Ovary (tissue), 9 donors: ENCODE data around the gene RAPGEF6. TPM values are rescaled to one million over a fixed set of nuclear protein-coding genes. Genes with fewer than 3 reads are reported as not detected.
A peak's percentile ranks its signal among the peaks of the same experiment; 100 is the strongest.
"Not testable (repeated sequence)": the region's sequence is repeated elsewhere in the genome, so short reads cannot be mapped to it uniquely, and the experiment has no call there.

Experiments used
- DNase-seq, 5 donors: peaks; one replicate each; pipeline ENCODE4 v3.0.0-alpha.2; 2019 to 2020
- H3K27ac ChIP-seq, 2 donors: fragments of 200-600 bp; one replicate each; pipeline versions ENCODE4 v1.5.1 to v1.8.0; 2019 to 2022
- H3K27me3 ChIP-seq: fragments of 200-600 bp; one replicate; pipeline ENCODE4 v1.8.0; 2022
- H3K36me3 ChIP-seq: fragments of 200-600 bp; sonication (generic); one replicate; pipeline ENCODE4 v1.5.1; 2019
- H3K4me1 ChIP-seq: one replicate; pipeline ENCODE4 v1.8.1; 2013; ENCODE audit warnings: mild to moderate bottlenecking, moderate library complexity; ENCODE audit not compliant: insufficient read depth
- H3K4me3 ChIP-seq: fragments of 200-600 bp; sonication (generic); one replicate; pipeline ENCODE4 v1.5.1; 2017
- H3K9me3 ChIP-seq, 2 donors: fragments of 200-600 bp in 1 of 2; sonication (generic) in 1 of 2; one replicate each; pipeline versions ENCODE4 v1.5.1 to v1.8.1; 2013 to 2019; ENCODE audit warnings: mild to moderate bottlenecking in 1 of 2, moderate library complexity in 1 of 2
- CTCF ChIP-seq, 3 donors: fragments of 450-650 bp in 2 of 3; fragments of 200-600 bp in 1 of 3; IDR thresholded peaks; one replicate each; pipeline versions ENCODE4 v1.5.1 to v1.8.0; 2016 to 2022; ENCODE audit warnings: antibody characterized with exemption in 3 of 3, mild to moderate bottlenecking in 1 of 3
- EP300 ChIP-seq: sonication (generic); formaldehyde crosslinking; IDR thresholded peaks from one replicate; pipeline ENCODE4 v1.6.1; 2017; ENCODE audit warnings: antibody characterized with exemption
- POLR2A ChIP-seq: fragments of 450-650 bp; IDR thresholded peaks from one replicate; pipeline ENCODE4 v1.6.1; 2017; ENCODE audit warnings: antibody characterized with exemption, mild to moderate bottlenecking, moderate library complexity
- WGBS, 3 donors: extraction: QIAGEN DNeasy Blood & Tissue Kit in 1 of 3; methylation state at CpG; one replicate each; pipeline versions ENCODE4 v1.1.5 to v1.1.7; 2013 to 2017; 5-methylcytosine and 5-hydroxymethylcytosine counted together
- intact Hi-C, 4 donors: fragments of 100-400 bp; cut with DNase I; formaldehyde crosslinking; loops; one replicate each; pipeline versions ENCODE4 v1.11.0 to v1.15.1; 2022 to 2023
- polyA plus RNA-seq, 2 donors: library from polyadenylated mRNA; stranded (reverse); fragments of 200-250 nt in 1 of 2; fragments of 350-450 nt in 1 of 2; fragmentation: Illumina TruSeq in 1 of 2; extraction: RNeasy Lipid Tissue Mini Kit (QIAGEN cat#74804) in 1 of 2; gene quantifications; one replicate each; pipeline ENCODE4 v1.2.3, GENCODE V29; 2013 to 2014
- total RNA-seq, 7 donors: library from RNA; depleted of rRNA in 2 of 7; stranded (reverse); fragments of >200 nt in 2 of 7; fragmentation: NEBNext Ultra II Directional in 3 of 7; extraction: Animal tissue kit (Norgen Biotek cat#: 25700) in 3 of 7; gene quantifications; one replicate each; pipeline versions ENCODE4 v1.1.0 to v1.2.4, GENCODE V29; 2016 to 2023
- donor health status: DM: no; HTN: no; CAD: no; lungs with moderate emphysema.
- donor health status: DM: no; HTN: no; CAD: no.
- donor health status: Bipolar disorder and iron deficiency.
- donor health status: DM: yes; HTN: yes; CAD: no.
- donor health status: DM: no; HTN: no; CAD: no.
- donor health status: DM: yes; HTN: yes; CAD: no.

RAPGEF6 gene
- total and polyA plus RNA-seq, 9 donors, result 4.2 to 25.8 (median 18.5) TPM

DNA sequence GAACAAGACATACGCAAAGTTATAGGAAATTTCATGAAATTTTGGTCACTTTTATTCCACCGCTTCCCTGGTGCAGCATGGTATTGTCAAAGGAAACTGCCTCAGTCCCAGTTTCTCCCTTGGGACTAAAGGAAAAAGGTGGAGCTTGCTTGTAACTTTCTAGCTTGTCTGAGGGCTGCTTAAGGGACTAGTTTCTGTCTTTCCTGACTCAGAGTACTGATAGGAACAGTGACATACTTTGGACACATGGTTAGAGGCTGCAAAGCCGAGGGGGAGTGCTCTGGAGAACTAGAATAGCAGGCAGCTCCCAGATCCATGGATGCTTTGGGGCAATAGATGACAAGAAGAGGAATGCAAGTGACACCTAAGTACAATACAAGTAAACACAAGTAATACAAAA is 234.4 kb downstream of the RAPGEF6 start:
- Histone ChIP-seq H3K27ac (no peak overlapping the region), H3K36me3 (no peaks in the 10 kb centered on the region), H3K4me3 (no peak overlapping the region), H3K4me1 (peaks cover 3% of the 10 kb centered on the region), H3K9me3 (no peaks in the 10 kb centered on the region), H3K27me3 (no peaks in the 10 kb centered on the region)
- no peak for TF ChIP-seq CTCF (IDR thresholded peaks at IDR 0.05)
- TF ChIP-seq EP300, result no peak
- no peak for TF ChIP-seq POLR2A
- WGBS, 3 donors, result 95 to 98% (median 96%) methylated on average over 3 of the region's 3 CpGs
- no peak for DNase-seq
- intact Hi-C loops, result no loop called here

GRCh38 chr5:131399007-131399406 is 236.0 kb downstream of the RAPGEF6 start:
- intact Hi-C loops, DNase-seq, H3K4me1 ChIP-seq, H3K9me3 ChIP-seq, H3K36me3 ChIP-seq, H3K27ac ChIP-seq, H3K27me3 ChIP-seq, H3K4me3 ChIP-seq: not testable (repeated sequence)
- 90 to 96% (median 94%) methylated on average over 6 of the region's 6 CpGs for WGBS, 3 donors

DNA sequence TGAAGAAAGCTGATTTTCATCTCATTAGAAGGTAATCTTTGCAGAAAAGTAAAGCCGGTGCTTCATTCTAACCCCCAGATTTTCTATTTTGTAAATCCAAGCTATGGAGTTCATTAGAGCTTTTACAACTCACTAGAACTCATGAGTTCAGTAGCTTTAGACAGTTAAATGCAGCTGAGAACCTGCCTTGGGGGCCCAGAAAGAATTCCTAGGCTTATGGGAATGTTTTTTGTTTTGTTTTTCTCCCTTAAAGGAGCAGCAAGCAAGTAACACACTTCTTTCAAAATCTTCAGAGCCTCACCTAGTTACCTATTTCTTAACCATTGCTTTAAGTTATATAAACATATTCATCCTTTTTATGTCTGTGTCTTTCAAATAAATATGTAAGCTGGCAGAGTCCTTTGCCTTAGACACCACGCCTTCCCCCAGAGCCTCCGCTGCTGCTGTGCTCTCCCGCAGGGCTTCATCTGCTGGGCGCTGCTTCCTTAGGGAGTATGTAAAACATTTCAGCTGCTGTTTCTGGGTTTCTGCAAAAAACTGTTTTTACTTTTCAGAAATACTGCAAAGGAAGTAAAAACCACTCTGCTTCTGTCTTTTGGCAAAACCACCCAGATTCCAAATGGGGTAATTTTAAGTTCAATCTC is 238.3 kb downstream of the RAPGEF6 start:
- intact Hi-C loops, result no loop called here
- no peak for DNase-seq
- 18 to 44% (median 19%) methylated on average over 5 of the region's 5 CpGs for WGBS, 3 donors
- H3K4me1 ChIP-seq, result peaks cover 3% of the 10 kb centered on the region
- H3K36me3 ChIP-seq, result no peaks in the 10 kb centered on the region
- TF ChIP-seq EP300, result no peak
- no peak for TF ChIP-seq CTCF (IDR thresholded peaks at IDR 0.05)
- no peak for TF ChIP-seq POLR2A
- H3K27me3 ChIP-seq, result no peaks in the 10 kb centered on the region
- H3K4me3 ChIP-seq, result no peak overlapping the region
- H3K27ac ChIP-seq, result peak overlapping the region in 1 of 2 donors; percentile 6
- no peaks in the 10 kb centered on the region for H3K9me3 ChIP-seq

- Histone ChIP-seq H3K4me1 (peaks cover 3% of the 10 kb centered on the region), H3K36me3 (no peaks in the 10 kb centered on the region), H3K27ac (peak overlapping the region in 1 of 2 donors; percentile 6), H3K9me3 (no peaks in the 10 kb centered on the region), H3K4me3 (no peak overlapping the region), H3K27me3 (no peaks in the 10 kb centered on the region)
- intact Hi-C loops, result no loop called here
- WGBS, 3 donors, result 79 to 87% (median 80%) methylated on average over 3 of the region's 3 CpGs
- DNase-seq, result no peak
- TF ChIP-seq POLR2A (no peak), EP300 (no peak), CTCF (IDR thresholded peaks at IDR 0.05) (no peak)
Observed at GRCh38 chr5:131396015-131396414, 239.0 kb downstream of the RAPGEF6 start.

GRCh38 chr5:131394128-131394527 is 240.9 kb downstream of the RAPGEF6 start:
- TF ChIP-seq CTCF (IDR thresholded peaks at IDR 0.05) (no peak), EP300 (no peak), POLR2A (no peak)
- H3K4me3 ChIP-seq, result no peak overlapping the region
- 36 to 50% (median 40%) methylated on average over 4 of the region's 4 CpGs for WGBS, 3 donors
- no peaks in the 10 kb centered on the region for H3K27me3 ChIP-seq
- DNase-seq, result no peak
- no peaks in the 10 kb centered on the region for H3K9me3 ChIP-seq
- H3K27ac ChIP-seq, result no peak overlapping the region
- intact Hi-C loops, result no loop called here
- H3K36me3 ChIP-seq, result no peaks in the 10 kb centered on the region
- H3K4me1 ChIP-seq, result peaks cover 3% of the 10 kb centered on the region
